Cardiac fibroblast (primary cell): ENCODE results near the gene CCDC9B.
A peak's percentile ranks its signal among the peaks of the same experiment; 100 is the strongest.

Experiments used
- DNase-seq, 2 donors: peaks; one replicate each; pipeline versions ENCODE4 v3.0.0 to v3.0.0-alpha.2; 2010; ENCODE audit warnings: low read depth in 2 of 2
- H3K4me3 ChIP-seq, 2 donors: replicated peaks in 1 of 2; 1 replicate in 1 of 2; 2 replicates in 1 of 2; pipeline ENCODE4 v1.5.1; 2011; ENCODE audit warnings: low read depth in 2 of 2, low read length in 2 of 2, mild to moderate bottlenecking in 2 of 2, moderate library complexity in 1 of 2
- CTCF ChIP-seq: IDR thresholded peaks from one replicate; pipeline ENCODE4 v1.5.1; 2011; ENCODE audit warnings: low read depth, mild to moderate bottlenecking, low read length, inconsistent platforms

CCDC9B gene

GRCh38 chr15:40340740-40341400 lies at the start of gene CCDC9B:
TSS of gene CCDC9B (minus strand) at chr15:40340939. CDS start at chr15:40340819, 120 bp downstream.
- peak; percentile 92 to 93 for DNase-seq
- TF ChIP-seq CTCF: no peak
- peak within 1 kb of the TSS; percentile 42 to 65 for H3K4me3 ChIP-seq

GRCh38 chr15:40389824-40390595 lies 49.3 kb upstream of the CCDC9B start:
- H3K4me3 ChIP-seq: no peak overlapping the region
- DNase-seq: peak in 1 of 2 donors; percentile 61
- TF ChIP-seq CTCF: no peak

GRCh38 chr15:40388941-40389823 lies 48.4 kb upstream of the CCDC9B start:
- no peak for TF ChIP-seq CTCF
- DNase-seq: peak; percentile 58 to 96
- no peak overlapping the region for H3K4me3 ChIP-seq

- H3K4me3 ChIP-seq: no peak overlapping the region
- no peak for TF ChIP-seq CTCF
- DNase-seq: no peak
These were observed 45.7 kb upstream of the CCDC9B start for GRCh38 chr15:40386480-40386879.

- no peak for TF ChIP-seq CTCF
- DNase-seq: peak; percentile 94 to 95
- H3K4me3 ChIP-seq: peak within 1 kb of the TSS; percentile 86 to 90
These were observed 42.1 kb upstream of the CCDC9B start, which contains the start of gene KNSTRN for GRCh38 chr15:40382580-40383456. TSS of gene KNSTRN (plus strand) at chr15:40382721. CDS start at chr15:40382836, 115 bp downstream.
